HAP-1 (cell line): ENCODE results near the gene MED27.

ENCODE experiments used
- DNase-seq, 2 experiments: peaks; one replicate each; pipeline ENCODE4 v3.0.0-alpha.2; 2016 to 2020; ENCODE audit warnings: low spot score in 2 of 2
- H3K27me3 ChIP-seq: fragments of 250-450 bp; sonication (Bioruptor Pico); 2 replicates; pipeline ENCODE4 v1.5.1; 2020; ENCODE audit warnings: low read depth, mild to moderate bottlenecking, moderate library complexity
- H3K36me3 ChIP-seq: fragments of 250-450 bp; sonication (Bioruptor Pico); replicated peaks from 2 replicates; pipeline ENCODE4 v1.5.1; 2020; ENCODE audit warnings: mild to moderate bottlenecking
- H3K4me1 ChIP-seq: fragments of 250-450 bp; sonication (Bioruptor Pico); 2 replicates; pipeline ENCODE4 v1.5.1; 2020; ENCODE audit warnings: mild to moderate bottlenecking
- H3K4me3 ChIP-seq: fragments of 250-450 bp; sonication (Bioruptor Pico); 2 replicates; pipeline ENCODE4 v1.5.1; 2020; ENCODE audit warnings: mild to moderate bottlenecking, moderate library complexity
- H3K9me3 ChIP-seq: fragments of 250-450 bp; sonication (Bioruptor Pico); 2 replicates; pipeline ENCODE4 v1.5.1; 2020; ENCODE audit warnings: mild to moderate bottlenecking, moderate library complexity
- in situ Hi-C: fragments of 300-500 bp; cut with MboI; formaldehyde crosslinking; loops from 3 replicates; pipeline ENCODE4 v1.14.3; 2020; ENCODE audit warnings: low sequenced_read_pairs, inconsistent platforms, mixed read lengths

The MED27 gene

GRCh38 chr9:132002643-132003318 is 76.9 kb downstream of the MED27 start:
- peak; percentile 70 to 92 for DNase-seq
- H3K4me3 ChIP-seq = no peak overlapping the region
- no peaks in the 10 kb centered on the region for H3K36me3 ChIP-seq
- H3K9me3 ChIP-seq = no peaks in the 10 kb centered on the region
- H3K27me3 ChIP-seq = no peaks in the 10 kb centered on the region
- H3K4me1 ChIP-seq = peaks cover 32% of the 10 kb centered on the region
- in situ Hi-C loops = no loop called here

- H3K4me1 ChIP-seq = peaks cover 29% of the 10 kb centered on the region
- no peak for DNase-seq
- H3K27me3 ChIP-seq = no peaks in the 10 kb centered on the region
- H3K4me3 ChIP-seq = no peak overlapping the region
- in situ Hi-C loops = no loop called here
- H3K36me3 ChIP-seq = no peaks in the 10 kb centered on the region
- H3K9me3 ChIP-seq = no peaks in the 10 kb centered on the region
Observed at GRCh38 chr9:132001567-132001966, 78.1 kb downstream of the MED27 start.

GRCh38 chr9:132000659-132001058 is 79.0 kb downstream of the MED27 start:
- in situ Hi-C loops = no loop called here

GRCh38 chr9:131999692-132000551 is 79.7 kb downstream of the MED27 start:
- in situ Hi-C loops = no loop called here
- peaks cover 29% of the 10 kb centered on the region for H3K4me1 ChIP-seq
- H3K27me3 ChIP-seq = no peaks in the 10 kb centered on the region
- no peaks in the 10 kb centered on the region for H3K36me3 ChIP-seq
- H3K9me3 ChIP-seq = no peaks in the 10 kb centered on the region
- DNase-seq = no peak
- H3K4me3 ChIP-seq = no peak overlapping the region

More at GRCh38 chr9:132000659-132001058, 79.0 kb downstream of the MED27 start:
- Histone ChIP-seq H3K4me1 (peaks cover 29% of the 10 kb centered on the region), H3K36me3 (no peaks in the 10 kb centered on the region), H3K9me3 (no peaks in the 10 kb centered on the region), H3K27me3 (no peaks in the 10 kb centered on the region), H3K4me3 (no peak overlapping the region)
- DNase-seq = no peak

GRCh38 chr9:131997779-131998178 is 81.9 kb downstream of the MED27 start:
- no peak for DNase-seq
- Histone ChIP-seq H3K36me3 (no peaks in the 10 kb centered on the region), H3K9me3 (no peaks in the 10 kb centered on the region), H3K4me3 (no peak overlapping the region), H3K27me3 (no peaks in the 10 kb centered on the region), H3K4me1 (peaks cover 13% of the 10 kb centered on the region)
- in situ Hi-C loops = no loop called here

- no peaks in the 10 kb centered on the region for H3K9me3 ChIP-seq
- H3K4me1 ChIP-seq = peaks cover 7% of the 10 kb centered on the region
- H3K27me3 ChIP-seq = no peaks in the 10 kb centered on the region
- H3K4me3 ChIP-seq = no peak overlapping the region
- DNase-seq = no peak
- H3K36me3 ChIP-seq = no peaks in the 10 kb centered on the region
- in situ Hi-C loops = no loop called here
Observed at GRCh38 chr9:131997076-131997475, 82.6 kb downstream of the MED27 start.

GRCh38 chr9:131995382-131995781 is 84.3 kb downstream of the MED27 start:
- H3K27me3 ChIP-seq = no peaks in the 10 kb centered on the region
- H3K36me3 ChIP-seq = no peaks in the 10 kb centered on the region
- in situ Hi-C loops = no loop called here
- no peaks in the 10 kb centered on the region for H3K4me1 ChIP-seq
- no peaks in the 10 kb centered on the region for H3K9me3 ChIP-seq
- H3K4me3 ChIP-seq = no peak overlapping the region
- no peak for DNase-seq

- H3K4me3 ChIP-seq = no peak overlapping the region
- in situ Hi-C loops = no loop called here
- no peaks in the 10 kb centered on the region for H3K9me3 ChIP-seq
- no peak for DNase-seq
- H3K36me3 ChIP-seq = no peaks in the 10 kb centered on the region
- no peaks in the 10 kb centered on the region for H3K4me1 ChIP-seq
- H3K27me3 ChIP-seq = no peaks in the 10 kb centered on the region
Observed at GRCh38 chr9:131994364-131995125, 85.1 kb downstream of the MED27 start.

- Histone ChIP-seq H3K36me3 (no peaks in the 10 kb centered on the region), H3K27me3 (no peaks in the 10 kb centered on the region), H3K9me3 (no peaks in the 10 kb centered on the region), H3K4me1 (no peaks in the 10 kb centered on the region), H3K4me3 (no peak overlapping the region)
- no peak for DNase-seq
- in situ Hi-C loops = no loop called here
Observed at GRCh38 chr9:131992906-131993657, 86.6 kb downstream of the MED27 start.

- Histone ChIP-seq H3K27me3 (no peaks in the 10 kb centered on the region), H3K36me3 (no peaks in the 10 kb centered on the region), H3K4me1 (no peaks in the 10 kb centered on the region; the same call in 1 of the 2 replicates), H3K9me3 (no peaks in the 10 kb centered on the region), H3K4me3 (no peak overlapping the region)
- DNase-seq = no peak
- in situ Hi-C loops = no loop called here
Observed at GRCh38 chr9:131987232-131987631, 92.4 kb downstream of the MED27 start.

GRCh38 chr9:131986576-131986975 is 93.1 kb downstream of the MED27 start:
- Histone ChIP-seq H3K36me3 (no peaks in the 10 kb centered on the region), H3K27me3 (no peaks in the 10 kb centered on the region), H3K4me1 (no peaks in the 10 kb centered on the region; the same call in 1 of the 2 replicates), H3K9me3 (no peaks in the 10 kb centered on the region), H3K4me3 (no peak overlapping the region)
- no peak for DNase-seq
- in situ Hi-C loops = no loop called here

- Histone ChIP-seq H3K36me3 (no peaks in the 10 kb centered on the region), H3K4me1 (no peaks in the 10 kb centered on the region; the same call in 1 of the 2 replicates), H3K27me3 (no peaks in the 10 kb centered on the region), H3K4me3 (no peak overlapping the region), H3K9me3 (no peaks in the 10 kb centered on the region)
- DNase-seq = no peak
- in situ Hi-C loops = no loop called here
Observed at GRCh38 chr9:131986089-131986488, 93.6 kb downstream of the MED27 start.

GRCh38 chr9:131984564-131984963 is 95.1 kb downstream of the MED27 start:
- in situ Hi-C loops = no loop called here
- Histone ChIP-seq H3K36me3 (no peaks in the 10 kb centered on the region), H3K4me1 (no peaks in the 10 kb centered on the region; the same call in 1 of the 2 replicates), H3K4me3 (no peak overlapping the region), H3K27me3 (no peaks in the 10 kb centered on the region), H3K9me3 (no peaks in the 10 kb centered on the region)
- DNase-seq = no peak
